ENCODE measurements around the gene SSC5D.

Gene SSC5D

GRCh38 chr19:55461974-55462626 is 26.1 kb upstream of the SSC5D start:
- H3K36me3 ChIP-seq = peaks cover 2% of the 10 kb centered on the region; the same call in 1 of the 2 replicates
- no peak for TF ChIP-seq CTCF (IDR thresholded peaks at IDR 0.05; ENCODE audit: low read depth, low read length)
- no peaks in the 10 kb centered on the region for H3K9me3 ChIP-seq (ENCODE audit: severe bottlenecking)
- H3K27ac ChIP-seq = no peak overlapping the region
- no peak for DNase-seq
- no peaks in the 10 kb centered on the region for H3K27me3 ChIP-seq (ENCODE audit: insufficient read depth, low read depth, severe bottlenecking)
- H3K4me3 ChIP-seq (ENCODE audit: low read depth, low read length) = peak overlapping the region; percentile 32

- TF ChIP-seq CTCF (IDR thresholded peaks at IDR 0.05; ENCODE audit: low read depth, low read length) = no peak
- no peaks in the 10 kb centered on the region for H3K9me3 ChIP-seq (ENCODE audit: severe bottlenecking)
- no peaks in the 10 kb centered on the region for H3K27me3 ChIP-seq (ENCODE audit: insufficient read depth, low read depth, severe bottlenecking)
- DNase-seq = no peak
- peaks cover 2% of the 10 kb centered on the region; the same call in 1 of the 2 replicates for H3K36me3 ChIP-seq
- H3K27ac ChIP-seq = no peak overlapping the region
- H3K4me3 ChIP-seq (ENCODE audit: low read depth, low read length) = no peak overlapping the region
Measured at GRCh38 chr19:55462722-55463121, 25.5 kb upstream of the SSC5D start.

- H3K9me3 ChIP-seq (ENCODE audit: severe bottlenecking) = no peaks in the 10 kb centered on the region
- H3K27ac ChIP-seq = no peak overlapping the region
- H3K36me3 ChIP-seq = peaks cover 2% of the 10 kb centered on the region; the same call in 1 of the 2 replicates
- no peak for DNase-seq
- no peak for TF ChIP-seq CTCF (IDR thresholded peaks at IDR 0.05; ENCODE audit: low read depth, low read length)
- no peaks in the 10 kb centered on the region for H3K27me3 ChIP-seq (ENCODE audit: insufficient read depth, low read depth, severe bottlenecking)
- no peak overlapping the region for H3K4me3 ChIP-seq (ENCODE audit: low read depth, low read length)
Measured at GRCh38 chr19:55463583-55464031, 24.6 kb upstream of the SSC5D start.

GRCh38 chr19:55464039-55464661 is 24.1 kb upstream of the SSC5D start:
- no peaks in the 10 kb centered on the region for H3K9me3 ChIP-seq (ENCODE audit: severe bottlenecking)
- no peak for TF ChIP-seq CTCF (IDR thresholded peaks at IDR 0.05; ENCODE audit: low read depth, low read length)
- no peak overlapping the region for H3K4me3 ChIP-seq (ENCODE audit: low read depth, low read length)
- no peaks in the 10 kb centered on the region for H3K27me3 ChIP-seq (ENCODE audit: insufficient read depth, low read depth, severe bottlenecking)
- peaks cover 2% of the 10 kb centered on the region; the same call in 1 of the 2 replicates for H3K36me3 ChIP-seq
- no peak overlapping the region for H3K27ac ChIP-seq
- DNase-seq = no peak

GRCh38 chr19:55464662-55465054 is 23.6 kb upstream of the SSC5D start, which contains the start of gene C19orf85:
Gene C19orf85, minus strand, starts transcription at chr19:55464751. Its CDS starts 197 bp downstream, at chr19:55464554.
- Histone ChIP-seq H3K4me3 (ENCODE audit: low read depth, low read length) (no peak within 1 kb of the TSS), H3K27ac (no peak within 1 kb of the TSS), H3K36me3 (peaks cover 2% of the 10 kb centered on the region; the same call in 1 of the 2 replicates), H3K27me3 (ENCODE audit: insufficient read depth, low read depth, severe bottlenecking) (no peaks in the 10 kb centered on the region), H3K9me3 (ENCODE audit: severe bottlenecking) (no peaks in the 10 kb centered on the region)
- DNase-seq = no peak
- no peak for TF ChIP-seq CTCF (IDR thresholded peaks at IDR 0.05; ENCODE audit: low read depth, low read length)
